ENCODE measurements around the gene ADAT2. TPM values are rescaled to one million over a fixed set of nuclear protein-coding genes. Genes with fewer than 3 reads are reported as not detected.

ADAT2 gene
- polyA plus RNA-seq, 1 of the 3 experiments (the other 2 are of a cell fraction), result 5.4 TPM

DNA sequence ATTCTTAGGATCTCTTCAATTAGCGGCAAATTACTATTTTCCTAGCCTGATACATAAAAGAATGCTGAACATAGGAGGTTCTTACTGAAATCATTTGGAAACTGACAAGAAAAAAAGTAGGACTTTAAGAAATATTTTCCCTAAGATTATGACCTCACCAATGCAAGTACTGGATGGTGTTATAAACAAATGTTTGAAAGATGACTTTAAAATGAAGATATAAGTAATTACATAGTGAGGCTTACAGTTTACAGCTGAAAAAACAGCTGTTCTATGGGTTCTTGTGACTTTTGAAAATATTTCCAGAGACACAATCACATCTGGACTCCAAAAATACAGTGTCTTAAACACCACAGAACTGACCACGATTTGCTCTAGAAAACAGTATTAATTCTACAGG, 64.9 kb downstream of the ADAT2 start (continued):
- TF ChIP-seq EP300 (IDR thresholded peaks at IDR 0.05; ENCODE audit: borderline replicate concordance in 1 of 2, low read depth in 1 of 2, low read length in 1 of 2), result no peak
- TF ChIP-seq, protein P1, sequence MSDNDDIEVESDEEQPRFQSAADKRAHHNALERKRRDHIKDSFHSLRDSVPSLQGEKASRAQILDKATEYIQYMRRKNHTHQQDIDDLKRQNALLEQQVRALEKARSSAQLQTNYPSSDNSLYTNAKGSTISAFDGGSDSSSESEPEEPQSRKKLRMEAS (IDR thresholded peaks at IDR 0.05; ENCODE audit: low read depth), result no peak

DNA sequence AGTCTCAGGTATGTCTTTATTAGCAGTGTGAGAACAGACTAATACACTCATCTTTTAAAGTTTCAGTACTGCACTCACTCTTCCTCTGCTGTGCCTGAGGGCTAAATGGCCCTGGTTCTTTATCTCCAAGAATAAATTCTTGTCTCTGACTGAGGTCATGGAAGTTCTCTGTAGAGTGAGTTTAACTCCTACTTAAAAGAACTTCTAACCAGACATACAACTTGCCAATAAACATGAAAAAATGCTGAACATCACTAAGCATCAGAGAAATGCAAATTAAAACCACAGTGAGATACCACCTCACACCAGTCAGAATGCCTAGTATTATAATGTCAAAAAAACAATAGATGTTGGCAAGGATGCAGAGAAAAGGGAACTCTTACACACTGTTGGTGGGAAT, 73.6 kb downstream of the ADAT2 start:
- ChIA-PET POLR2A (no interaction called here), CTCF (no interaction called here)
- H3K36me3 ChIP-seq (replicated peaks in 1 of 2; ENCODE audit: control insufficient read depth in 1 of 2, insufficient read depth in 2 of 2, low read length in 1 of 2), result no peaks in the 10 kb centered on the region
- H3K4me2 ChIP-seq, result no peak overlapping the region
- no peak overlapping the region for H3K9ac ChIP-seq
- no peaks in the 10 kb centered on the region for H3K9me2 ChIP-seq
- no peaks in the 10 kb centered on the region for H3K9me3 ChIP-seq
- no peak overlapping the region for H3K27ac ChIP-seq (ENCODE audit: low read depth in 2 of 2, low read length in 1 of 2)
- TF ChIP-seq, protein P2, sequence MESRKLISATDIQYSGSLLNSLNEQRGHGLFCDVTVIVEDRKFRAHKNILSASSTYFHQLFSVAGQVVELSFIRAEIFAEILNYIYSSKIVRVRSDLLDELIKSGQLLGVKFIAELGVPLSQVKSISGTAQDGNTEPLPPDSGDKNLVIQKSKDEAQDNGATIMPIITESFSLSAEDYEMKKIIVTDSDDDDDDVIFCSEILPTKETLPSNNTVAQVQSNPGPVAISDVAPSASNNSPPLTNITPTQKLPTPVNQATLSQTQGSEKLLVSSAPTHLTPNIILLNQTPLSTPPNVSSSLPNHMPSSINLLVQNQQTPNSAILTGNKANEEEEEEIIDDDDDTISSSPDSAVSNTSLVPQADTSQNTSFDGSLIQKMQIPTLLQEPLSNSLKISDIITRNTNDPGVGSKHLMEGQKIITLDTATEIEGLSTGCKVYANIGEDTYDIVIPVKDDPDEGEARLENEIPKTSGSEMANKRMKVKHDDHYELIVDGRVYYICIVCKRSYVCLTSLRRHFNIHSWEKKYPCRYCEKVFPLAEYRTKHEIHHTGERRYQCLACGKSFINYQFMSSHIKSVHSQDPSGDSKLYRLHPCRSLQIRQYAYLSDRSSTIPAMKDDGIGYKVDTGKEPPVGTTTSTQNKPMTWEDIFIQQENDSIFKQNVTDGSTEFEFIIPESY (IDR thresholded peaks at IDR 0.05; ENCODE audit: borderline replicate concordance, low read depth), result no peak
- TF ChIP-seq, protein P3, sequence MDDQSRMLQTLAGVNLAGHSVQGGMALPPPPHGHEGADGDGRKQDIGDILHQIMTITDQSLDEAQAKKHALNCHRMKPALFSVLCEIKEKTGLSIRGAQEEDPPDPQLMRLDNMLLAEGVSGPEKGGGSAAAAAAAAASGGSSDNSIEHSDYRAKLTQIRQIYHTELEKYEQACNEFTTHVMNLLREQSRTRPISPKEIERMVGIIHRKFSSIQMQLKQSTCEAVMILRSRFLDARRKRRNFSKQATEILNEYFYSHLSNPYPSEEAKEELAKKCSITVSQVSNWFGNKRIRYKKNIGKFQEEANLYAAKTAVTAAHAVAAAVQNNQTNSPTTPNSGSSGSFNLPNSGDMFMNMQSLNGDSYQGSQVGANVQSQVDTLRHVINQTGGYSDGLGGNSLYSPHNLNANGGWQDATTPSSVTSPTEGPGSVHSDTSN (IDR thresholded peaks at IDR 0.05), result no peak
- TF ChIP-seq TAF1 (IDR thresholded peaks at IDR 0.05; ENCODE audit: borderline replicate concordance, low read depth, low read length) (no peak), RFX5 (IDR thresholded peaks at IDR 0.05; ENCODE audit: low read length) (no peak), YY1 (IDR thresholded peaks at IDR 0.05; ENCODE audit: low read depth) (no peak), SMC3 (IDR thresholded peaks at IDR 0.05; ENCODE audit: low read depth, low read length) (no peak), RXRA (IDR thresholded peaks at IDR 0.05; ENCODE audit: borderline replicate concordance, low read depth) (no peak), FOXM1 (IDR thresholded peaks at IDR 0.05; ENCODE audit: low read depth) (no peak), POLR2AphosphoS5 (IDR thresholded peaks at IDR 0.05; ENCODE audit: low read depth, low read length) (no peak), GABPA (IDR thresholded peaks at IDR 0.05; ENCODE audit: low read depth) (no peak)
- TF ChIP-seq, protein P4, sequence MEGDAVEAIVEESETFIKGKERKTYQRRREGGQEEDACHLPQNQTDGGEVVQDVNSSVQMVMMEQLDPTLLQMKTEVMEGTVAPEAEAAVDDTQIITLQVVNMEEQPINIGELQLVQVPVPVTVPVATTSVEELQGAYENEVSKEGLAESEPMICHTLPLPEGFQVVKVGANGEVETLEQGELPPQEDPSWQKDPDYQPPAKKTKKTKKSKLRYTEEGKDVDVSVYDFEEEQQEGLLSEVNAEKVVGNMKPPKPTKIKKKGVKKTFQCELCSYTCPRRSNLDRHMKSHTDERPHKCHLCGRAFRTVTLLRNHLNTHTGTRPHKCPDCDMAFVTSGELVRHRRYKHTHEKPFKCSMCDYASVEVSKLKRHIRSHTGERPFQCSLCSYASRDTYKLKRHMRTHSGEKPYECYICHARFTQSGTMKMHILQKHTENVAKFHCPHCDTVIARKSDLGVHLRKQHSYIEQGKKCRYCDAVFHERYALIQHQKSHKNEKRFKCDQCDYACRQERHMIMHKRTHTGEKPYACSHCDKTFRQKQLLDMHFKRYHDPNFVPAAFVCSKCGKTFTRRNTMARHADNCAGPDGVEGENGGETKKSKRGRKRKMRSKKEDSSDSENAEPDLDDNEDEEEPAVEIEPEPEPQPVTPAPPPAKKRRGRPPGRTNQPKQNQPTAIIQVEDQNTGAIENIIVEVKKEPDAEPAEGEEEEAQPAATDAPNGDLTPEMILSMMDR (IDR thresholded peaks at IDR 0.05), result no peak
- no peak overlapping the region for H3K4me3 ChIP-seq (ENCODE audit: low read depth in 2 of 2, low read length in 1 of 2)
- no peaks in the 10 kb centered on the region; a peak in 1 of 4 replicates for H3K4me1 ChIP-seq (ENCODE audit: control insufficient read depth in 1 of 2, insufficient read depth in 2 of 2, low read depth in 1 of 2, low read length in 1 of 2)
- DNase-seq, result no peak
- no peaks in the 10 kb centered on the region for H4K20me1 ChIP-seq (ENCODE audit: insufficient read depth)
- H3F3A ChIP-seq (replicated peaks; ENCODE audit: insufficient read depth), result no peaks in the 10 kb centered on the region
- no peaks in the 10 kb centered on the region for H3K27me3 ChIP-seq (ENCODE audit: insufficient read depth)
- H2AFZ ChIP-seq (ENCODE audit: low read depth), result no peak overlapping the region
- no peaks in the 10 kb centered on the region for H3K79me2 ChIP-seq (ENCODE audit: insufficient read depth)
